GM19467 (cell line): ENCODE measurements around the gene FBN2.

Experiments
- ATAC-seq: cut with Tn5 transposase; IDR thresholded peaks from one replicate; pipeline ENCODE4 v1.9.1; 2021; ENCODE audit warnings: mild to moderate bottlenecking, moderate library complexity; ENCODE audit not compliant: unreplicated experiment

FBN2 gene

GRCh38 chr5:128538000-128538249 lies at the start of gene FBN2:
Gene FBN2 (minus strand): TSS chr5:128538245. CDS start chr5:128537603, 642 bp downstream.
- no peak for ATAC-seq

- ATAC-seq: no peak
Measured at GRCh38 chr5:128587275-128587674, 49.2 kb upstream of the FBN2 start.

- ATAC-seq: no peak
Measured at GRCh38 chr5:128586848-128587247, 48.8 kb upstream of the FBN2 start.

GRCh38 chr5:128579639-128580038 lies 41.6 kb upstream of the FBN2 start:
- ATAC-seq: no peak

- no peak for ATAC-seq
Measured at GRCh38 chr5:128579093-128579492, 41.0 kb upstream of the FBN2 start.

GRCh38 chr5:128574041-128574440 lies 36.0 kb upstream of the FBN2 start:
- ATAC-seq: no peak

GRCh38 chr5:128572930-128573319 lies 34.9 kb upstream of the FBN2 start:
- ATAC-seq: no peak

- ATAC-seq: no peak
Measured at GRCh38 chr5:128572051-128572929, 34.2 kb upstream of the FBN2 start.

- no peak for ATAC-seq
Measured at GRCh38 chr5:128566178-128566577, 28.1 kb upstream of the FBN2 start.

GRCh38 chr5:128559300-128560297 lies 21.6 kb upstream of the FBN2 start:
- ATAC-seq: no peak

- no peak for ATAC-seq
Measured at GRCh38 chr5:128553747-128554146, 15.7 kb upstream of the FBN2 start.

GRCh38 chr5:128551476-128551875 lies 13.4 kb upstream of the FBN2 start:
- ATAC-seq: no peak

- no peak for ATAC-seq
Measured at GRCh38 chr5:128549496-128549895, 11.5 kb upstream of the FBN2 start.

- no peak for ATAC-seq
Measured at GRCh38 chr5:128546658-128547281, 8.7 kb upstream of the FBN2 start.

GRCh38 chr5:128541385-128541784 lies 3.3 kb upstream of the FBN2 start:
- no peak for ATAC-seq

GRCh38 chr5:128539038-128539429 lies 989 bp upstream of the FBN2 start:
- ATAC-seq: no peak

GRCh38 chr5:128538250-128539037 lies 399 bp upstream of the FBN2 start:
- no peak for ATAC-seq

GRCh38 chr5:128537221-128537999 lies 635 bp downstream of the FBN2 start:
- ATAC-seq: no peak

GRCh38 chr5:128536254-128537220 lies 1.5 kb downstream of the FBN2 start:
- no peak for ATAC-seq
